WTC11 (cell line): ENCODE results near the gene CASP8. TPM values are rescaled to one million over a fixed set of nuclear protein-coding genes. Genes with fewer than 3 reads are reported as not detected.
"Not testable (repeated sequence)": the region's sequence is repeated elsewhere in the genome, so short reads cannot be mapped to it uniquely, and the experiment has no call there.

ENCODE experiments used
- ATAC-seq: fragments of 200-7000 bp; cut with Tn5 transposase; 2 replicates; pipeline ENCODE4 v1.10.0; 2021; ENCODE audit warnings: mild to moderate bottlenecking, moderate library complexity
- CTCF ChIA-PET: fragments of 300-600 bp; sonication (Branson Sonifier 250); formaldehyde crosslinking; loops from one replicate; lab custom pipeline; 2021; ENCODE audit warnings: antibody characterized with exemption; lab: Charles Lee
- POLR2A ChIA-PET: fragments of 350-600 bp; sonication (Branson Sonifier 250); formaldehyde crosslinking; loops from one replicate; lab custom pipeline; 2021; ENCODE audit warnings: antibody characterized with exemption; lab: Charles Lee
- DNase-seq: peaks from one replicate; pipeline ENCODE4 v3.0.0; 2021; ENCODE audit warnings: low spot score
- H3K27ac Mint-ChIP-seq: 2 replicates; pipeline ENCODE4 v1.8.0; 2021; ENCODE audit warnings: mixed read lengths
- H3K27me3 Mint-ChIP-seq: 2 replicates; pipeline ENCODE4 v1.8.0; 2021; ENCODE audit warnings: low read depth, mild to moderate bottlenecking, moderate library complexity, mixed read lengths
- H3K36me3 Mint-ChIP-seq: 2 replicates; pipeline ENCODE4 v1.8.0; 2021; ENCODE audit warnings: mixed read lengths
- H3K4me1 Mint-ChIP-seq: 2 replicates; pipeline ENCODE4 v1.8.0; 2022; ENCODE audit warnings: mixed read lengths
- H3K4me3 Mint-ChIP-seq: 2 replicates; pipeline ENCODE4 v1.8.0; 2021; ENCODE audit warnings: mild to moderate bottlenecking, moderate library complexity, mixed read lengths
- H3K9me3 Mint-ChIP-seq: 2 replicates; pipeline ENCODE4 v1.8.0; 2021; ENCODE audit warnings: mixed read lengths
- CBFB ChIP-seq: sonication (generic); formaldehyde crosslinking; IDR thresholded peaks from 2 replicates; pipeline ENCODE4 v1.8.1; 2022; ENCODE audit warnings: mild to moderate bottlenecking, low read depth, missing genetic modification reagents
- FOXP1 ChIP-seq: sonication (generic); formaldehyde crosslinking; IDR thresholded peaks from 2 replicates; pipeline ENCODE4 v1.8.0; 2022; ENCODE audit warnings: missing genetic modification reagents, mild to moderate bottlenecking, moderate library complexity, borderline replicate concordance
- GABPB1 ChIP-seq: sonication (generic); formaldehyde crosslinking; IDR thresholded peaks from 2 replicates; pipeline ENCODE4 v1.8.1; 2023; ENCODE audit warnings: mild to moderate bottlenecking, missing genetic modification reagents
- GRHL2 ChIP-seq: fragments of 250-450 bp; sonication (Bioruptor Pico); IDR thresholded peaks from 2 replicates; pipeline ENCODE4 v1.8.0; 2022; ENCODE audit warnings: mild to moderate bottlenecking, moderate library complexity; ENCODE audit not compliant: insufficient replicate concordance, severe bottlenecking
- ZNF232 ChIP-seq: sonication (generic); formaldehyde crosslinking; IDR thresholded peaks from 2 replicates; pipeline ENCODE4 v1.8.0; 2022; ENCODE audit warnings: mild to moderate bottlenecking, missing genetic modification reagents
- total RNA-seq: library from RNA; stranded (reverse); gene quantifications from 3 replicates; pipeline ENCODE4 v1.2.3, GENCODE V29; 2021
- TF ChIP-seq, protein P1 (sequence below): sonication (generic); formaldehyde crosslinking; IDR thresholded peaks from 2 replicates; pipeline ENCODE4 v1.8.1; 2022; ENCODE audit warnings: mild to moderate bottlenecking, missing genetic modification reagents, moderate library complexity, borderline replicate concordance
- TF ChIP-seq, protein P2 (sequence below): sonication (generic); formaldehyde crosslinking; IDR thresholded peaks from 2 replicates; pipeline ENCODE4 v1.8.0; 2022; ENCODE audit warnings: missing genetic modification reagents
- TF ChIP-seq, protein P3 (sequence below): sonication (generic); formaldehyde crosslinking; IDR thresholded peaks from 2 replicates; pipeline ENCODE4 v1.8.0; 2023; ENCODE audit warnings: missing genetic modification reagents
- TF ChIP-seq, protein P4 (sequence below): sonication (generic); formaldehyde crosslinking; IDR thresholded peaks from 2 replicates; pipeline ENCODE4 v1.8.0; 2023; ENCODE audit warnings: mild to moderate bottlenecking, missing genetic modification reagents
- TF ChIP-seq, protein P5 (sequence below): sonication (generic); formaldehyde crosslinking; IDR thresholded peaks from 2 replicates; pipeline ENCODE4 v1.8.0; 2022; ENCODE audit warnings: mild to moderate bottlenecking, missing genetic modification reagents
- TF ChIP-seq, protein P6 (sequence below): sonication (generic); formaldehyde crosslinking; IDR thresholded peaks from 2 replicates; pipeline ENCODE4 v1.8.1; 2023; ENCODE audit warnings: mild to moderate bottlenecking, moderate library complexity, missing genetic modification reagents
- TF ChIP-seq, protein P7 (sequence below): sonication (generic); formaldehyde crosslinking; IDR thresholded peaks from 2 replicates; pipeline ENCODE4 v1.8.1; 2022; ENCODE audit warnings: mild to moderate bottlenecking, moderate library complexity, missing genetic modification reagents

The CASP8 gene
- total RNA-seq, 1 experiment from 2014 or later = 4.4 TPM

DNA sequence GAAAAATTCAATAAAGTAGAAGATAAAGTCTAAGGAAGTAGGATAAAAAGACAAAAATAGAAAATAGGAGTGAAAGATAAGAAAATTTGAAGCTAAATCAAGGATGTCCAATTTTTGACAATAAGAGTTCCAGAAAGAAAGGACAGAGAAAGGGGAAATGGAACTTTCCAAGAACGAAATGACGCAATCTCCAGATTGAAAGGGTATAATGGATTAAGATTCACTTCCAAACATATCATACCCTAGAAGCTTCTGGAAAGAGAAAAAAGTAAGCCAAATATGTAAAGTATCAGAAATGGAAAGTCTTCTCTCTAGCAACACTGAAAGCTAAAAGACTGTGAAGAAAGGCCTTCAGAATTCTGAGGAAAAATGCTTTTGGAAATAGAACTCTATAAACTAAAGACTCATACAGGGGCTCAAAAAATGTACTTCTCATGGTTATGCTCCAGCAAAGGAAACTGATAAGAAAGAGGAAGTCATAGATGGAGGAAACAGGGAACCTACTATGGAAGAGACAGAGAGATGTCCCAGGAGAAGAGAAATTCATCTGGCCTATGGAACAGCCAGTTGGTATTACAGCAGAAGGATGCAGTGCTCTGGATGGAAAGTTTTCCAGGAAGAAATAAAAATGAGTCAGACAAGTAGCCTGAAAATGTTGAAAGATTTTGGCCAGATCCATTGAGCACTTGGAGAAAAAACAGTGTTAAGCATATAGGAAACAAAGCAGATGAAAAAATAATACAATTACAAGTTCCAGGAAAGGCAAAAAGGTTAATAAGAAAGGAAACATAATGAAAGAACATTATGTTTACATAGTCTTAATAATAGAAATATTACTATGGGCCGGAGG, 20.1 kb downstream of the CASP8 start:
- DNase-seq = no peak
- POLR2A ChIA-PET = no interaction called here
- Mint-ChIP-seq H3K27me3 (peaks cover 8% of the 10 kb centered on the region), H3K36me3 (no peaks in the 10 kb centered on the region), H3K4me3 (no peak overlapping the region), H3K27ac (no peak overlapping the region), H3K9me3 (no peaks in the 10 kb centered on the region), H3K4me1 (no peaks in the 10 kb centered on the region)
- CTCF ChIA-PET = no interaction called here
- TF ChIP-seq, protein P1, sequence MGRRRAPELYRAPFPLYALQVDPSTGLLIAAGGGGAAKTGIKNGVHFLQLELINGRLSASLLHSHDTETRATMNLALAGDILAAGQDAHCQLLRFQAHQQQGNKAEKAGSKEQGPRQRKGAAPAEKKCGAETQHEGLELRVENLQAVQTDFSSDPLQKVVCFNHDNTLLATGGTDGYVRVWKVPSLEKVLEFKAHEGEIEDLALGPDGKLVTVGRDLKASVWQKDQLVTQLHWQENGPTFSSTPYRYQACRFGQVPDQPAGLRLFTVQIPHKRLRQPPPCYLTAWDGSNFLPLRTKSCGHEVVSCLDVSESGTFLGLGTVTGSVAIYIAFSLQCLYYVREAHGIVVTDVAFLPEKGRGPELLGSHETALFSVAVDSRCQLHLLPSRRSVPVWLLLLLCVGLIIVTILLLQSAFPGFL (CRISPR knock-in tag) = no peak
- no peak for ATAC-seq

DNA sequence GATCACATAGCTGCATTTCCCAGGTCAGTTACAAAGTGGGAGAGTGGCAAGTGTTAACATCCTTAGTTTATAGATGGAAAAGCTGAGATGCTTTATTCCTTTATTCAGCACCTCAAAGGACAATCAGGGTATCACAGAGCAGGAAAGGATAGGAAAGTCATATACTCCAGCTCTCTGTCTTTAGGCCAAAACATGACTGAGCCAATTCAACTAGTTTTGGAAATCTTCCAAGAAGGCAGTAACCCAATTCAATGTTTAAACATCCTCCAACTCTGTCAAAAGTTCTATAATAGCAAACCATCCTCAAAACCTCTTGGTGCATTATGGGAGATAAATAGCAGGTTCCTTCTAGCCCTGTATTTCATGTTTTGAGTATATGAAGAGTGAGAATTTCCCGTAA, 25.2 kb downstream of the CASP8 start:
- POLR2A ChIA-PET = no interaction called here
- H3K27ac Mint-ChIP-seq = no peak overlapping the region
- peaks cover 6% of the 10 kb centered on the region for H3K36me3 Mint-ChIP-seq
- peaks cover 14% of the 10 kb centered on the region for H3K27me3 Mint-ChIP-seq
- peaks cover 8% of the 10 kb centered on the region for H3K9me3 Mint-ChIP-seq
- no peak overlapping the region for H3K4me3 Mint-ChIP-seq
- H3K4me1 Mint-ChIP-seq = no peaks in the 10 kb centered on the region
- no peak for DNase-seq
- TF ChIP-seq, protein P2, sequence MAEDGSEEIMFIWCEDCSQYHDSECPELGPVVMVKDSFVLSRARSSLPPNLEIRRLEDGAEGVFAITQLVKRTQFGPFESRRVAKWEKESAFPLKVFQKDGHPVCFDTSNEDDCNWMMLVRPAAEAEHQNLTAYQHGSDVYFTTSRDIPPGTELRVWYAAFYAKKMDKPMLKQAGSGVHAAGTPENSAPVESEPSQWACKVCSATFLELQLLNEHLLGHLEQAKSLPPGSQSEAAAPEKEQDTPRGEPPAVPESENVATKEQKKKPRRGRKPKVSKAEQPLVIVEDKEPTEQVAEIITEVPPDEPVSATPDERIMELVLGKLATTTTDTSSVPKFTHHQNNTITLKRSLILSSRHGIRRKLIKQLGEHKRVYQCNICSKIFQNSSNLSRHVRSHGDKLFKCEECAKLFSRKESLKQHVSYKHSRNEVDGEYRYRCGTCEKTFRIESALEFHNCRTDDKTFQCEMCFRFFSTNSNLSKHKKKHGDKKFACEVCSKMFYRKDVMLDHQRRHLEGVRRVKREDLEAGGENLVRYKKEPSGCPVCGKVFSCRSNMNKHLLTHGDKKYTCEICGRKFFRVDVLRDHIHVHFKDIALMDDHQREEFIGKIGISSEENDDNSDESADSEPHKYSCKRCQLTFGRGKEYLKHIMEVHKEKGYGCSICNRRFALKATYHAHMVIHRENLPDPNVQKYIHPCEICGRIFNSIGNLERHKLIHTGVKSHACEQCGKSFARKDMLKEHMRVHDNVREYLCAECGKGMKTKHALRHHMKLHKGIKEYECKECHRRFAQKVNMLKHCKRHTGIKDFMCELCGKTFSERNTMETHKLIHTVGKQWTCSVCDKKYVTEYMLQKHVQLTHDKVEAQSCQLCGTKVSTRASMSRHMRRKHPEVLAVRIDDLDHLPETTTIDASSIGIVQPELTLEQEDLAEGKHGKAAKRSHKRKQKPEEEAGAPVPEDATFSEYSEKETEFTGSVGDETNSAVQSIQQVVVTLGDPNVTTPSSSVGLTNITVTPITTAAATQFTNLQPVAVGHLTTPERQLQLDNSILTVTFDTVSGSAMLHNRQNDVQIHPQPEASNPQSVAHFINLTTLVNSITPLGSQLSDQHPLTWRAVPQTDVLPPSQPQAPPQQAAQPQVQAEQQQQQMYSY (CRISPR knock-in tag) = no peak
- TF ChIP-seq, protein P3, sequence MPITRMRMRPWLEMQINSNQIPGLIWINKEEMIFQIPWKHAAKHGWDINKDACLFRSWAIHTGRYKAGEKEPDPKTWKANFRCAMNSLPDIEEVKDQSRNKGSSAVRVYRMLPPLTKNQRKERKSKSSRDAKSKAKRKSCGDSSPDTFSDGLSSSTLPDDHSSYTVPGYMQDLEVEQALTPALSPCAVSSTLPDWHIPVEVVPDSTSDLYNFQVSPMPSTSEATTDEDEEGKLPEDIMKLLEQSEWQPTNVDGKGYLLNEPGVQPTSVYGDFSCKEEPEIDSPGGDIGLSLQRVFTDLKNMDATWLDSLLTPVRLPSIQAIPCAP = no peak
- TF ChIP-seq, protein P1 (CRISPR knock-in tag) = no peak
- TF ChIP-seq ZNF232 (CRISPR knock-in tag) (no peak), FOXP1 (no peak), GRHL2 (CRISPR knock-in tag) (no peak), CBFB (CRISPR knock-in tag) (no peak), GABPB1 (no peak)
- TF ChIP-seq, protein P4, sequence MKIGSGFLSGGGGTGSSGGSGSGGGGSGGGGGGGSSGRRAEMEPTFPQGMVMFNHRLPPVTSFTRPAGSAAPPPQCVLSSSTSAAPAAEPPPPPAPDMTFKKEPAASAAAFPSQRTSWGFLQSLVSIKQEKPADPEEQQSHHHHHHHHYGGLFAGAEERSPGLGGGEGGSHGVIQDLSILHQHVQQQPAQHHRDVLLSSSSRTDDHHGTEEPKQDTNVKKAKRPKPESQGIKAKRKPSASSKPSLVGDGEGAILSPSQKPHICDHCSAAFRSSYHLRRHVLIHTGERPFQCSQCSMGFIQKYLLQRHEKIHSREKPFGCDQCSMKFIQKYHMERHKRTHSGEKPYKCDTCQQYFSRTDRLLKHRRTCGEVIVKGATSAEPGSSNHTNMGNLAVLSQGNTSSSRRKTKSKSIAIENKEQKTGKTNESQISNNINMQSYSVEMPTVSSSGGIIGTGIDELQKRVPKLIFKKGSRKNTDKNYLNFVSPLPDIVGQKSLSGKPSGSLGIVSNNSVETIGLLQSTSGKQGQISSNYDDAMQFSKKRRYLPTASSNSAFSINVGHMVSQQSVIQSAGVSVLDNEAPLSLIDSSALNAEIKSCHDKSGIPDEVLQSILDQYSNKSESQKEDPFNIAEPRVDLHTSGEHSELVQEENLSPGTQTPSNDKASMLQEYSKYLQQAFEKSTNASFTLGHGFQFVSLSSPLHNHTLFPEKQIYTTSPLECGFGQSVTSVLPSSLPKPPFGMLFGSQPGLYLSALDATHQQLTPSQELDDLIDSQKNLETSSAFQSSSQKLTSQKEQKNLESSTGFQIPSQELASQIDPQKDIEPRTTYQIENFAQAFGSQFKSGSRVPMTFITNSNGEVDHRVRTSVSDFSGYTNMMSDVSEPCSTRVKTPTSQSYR (CRISPR knock-in tag) = no peak
- TF ChIP-seq, protein P5, sequence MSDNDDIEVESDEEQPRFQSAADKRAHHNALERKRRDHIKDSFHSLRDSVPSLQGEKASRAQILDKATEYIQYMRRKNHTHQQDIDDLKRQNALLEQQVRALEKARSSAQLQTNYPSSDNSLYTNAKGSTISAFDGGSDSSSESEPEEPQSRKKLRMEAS (CRISPR knock-in tag) = no peak
- TF ChIP-seq, protein P6, sequence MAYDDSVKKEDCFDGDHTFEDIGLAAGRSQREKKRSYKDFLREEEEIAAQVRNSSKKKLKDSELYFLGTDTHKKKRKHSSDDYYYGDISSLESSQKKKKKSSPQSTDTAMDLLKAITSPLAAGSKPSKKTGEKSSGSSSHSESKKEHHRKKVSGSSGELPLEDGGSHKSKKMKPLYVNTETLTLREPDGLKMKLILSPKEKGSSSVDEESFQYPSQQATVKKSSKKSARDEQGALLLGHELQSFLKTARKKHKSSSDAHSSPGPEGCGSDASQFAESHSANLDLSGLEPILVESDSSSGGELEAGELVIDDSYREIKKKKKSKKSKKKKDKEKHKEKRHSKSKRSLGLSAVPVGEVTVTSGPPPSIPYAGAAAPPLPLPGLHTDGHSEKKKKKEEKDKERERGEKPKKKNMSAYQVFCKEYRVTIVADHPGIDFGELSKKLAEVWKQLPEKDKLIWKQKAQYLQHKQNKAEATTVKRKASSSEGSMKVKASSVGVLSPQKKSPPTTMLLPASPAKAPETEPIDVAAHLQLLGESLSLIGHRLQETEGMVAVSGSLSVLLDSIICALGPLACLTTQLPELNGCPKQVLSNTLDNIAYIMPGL (CRISPR knock-in tag) = no peak
- TF ChIP-seq, protein P7, sequence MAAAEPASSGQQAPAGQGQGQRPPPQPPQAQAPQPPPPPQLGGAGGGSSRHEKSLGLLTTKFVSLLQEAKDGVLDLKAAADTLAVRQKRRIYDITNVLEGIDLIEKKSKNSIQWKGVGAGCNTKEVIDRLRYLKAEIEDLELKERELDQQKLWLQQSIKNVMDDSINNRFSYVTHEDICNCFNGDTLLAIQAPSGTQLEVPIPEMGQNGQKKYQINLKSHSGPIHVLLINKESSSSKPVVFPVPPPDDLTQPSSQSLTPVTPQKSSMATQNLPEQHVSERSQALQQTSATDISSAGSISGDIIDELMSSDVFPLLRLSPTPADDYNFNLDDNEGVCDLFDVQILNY (CRISPR knock-in tag) = no peak
- TF ChIP-seq, all 79 proteins: peak for 0
- CTCF ChIA-PET = interaction anchor here (1.6 kb wide), 1 partner anchor 9 kb away, joined by 3 read pairs; no protein-coding TSS in a partner anchor
- ATAC-seq = no peak

DNA sequence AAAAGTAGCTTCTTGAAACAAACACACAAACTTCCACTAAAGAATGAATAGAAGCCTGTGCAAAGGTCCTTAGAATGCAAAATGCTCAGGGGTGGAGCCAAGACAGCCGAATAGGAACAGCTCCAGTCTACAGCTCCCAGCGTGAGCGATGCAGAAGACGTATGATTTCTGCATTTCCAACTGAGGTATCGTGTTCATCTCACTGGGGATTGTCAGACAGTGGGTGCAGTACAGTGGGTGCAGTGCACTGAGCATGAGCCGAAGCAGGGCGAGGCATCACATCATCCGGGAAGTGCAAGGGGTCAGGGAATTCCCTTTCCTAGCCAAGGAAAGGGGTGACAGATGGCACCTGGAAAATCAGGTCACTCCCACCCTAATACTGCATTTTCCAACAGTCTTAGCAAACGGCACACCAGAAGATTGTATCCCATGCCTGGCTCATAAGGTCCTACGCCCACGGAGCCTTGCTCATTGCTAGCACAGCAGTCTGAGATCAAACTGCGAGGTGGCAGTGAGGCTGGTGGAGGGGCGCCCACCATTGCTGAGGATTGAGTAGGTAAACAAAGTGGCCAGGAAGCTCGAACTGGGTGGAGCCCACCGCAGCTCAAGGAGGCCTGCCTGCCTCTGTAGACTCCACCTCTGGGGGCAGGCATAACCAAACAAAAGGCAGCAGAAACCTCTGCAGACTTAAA, 30.3 kb downstream of the CASP8 start:
- CTCF ChIA-PET, H3K4me3 Mint-ChIP-seq, DNase-seq, POLR2A ChIA-PET, H3K4me1 Mint-ChIP-seq, H3K27ac Mint-ChIP-seq, ATAC-seq: not testable (repeated sequence)
- Mint-ChIP-seq H3K27me3 (peaks cover 24% of the 10 kb centered on the region), H3K9me3 (peaks cover 32% of the 10 kb centered on the region), H3K36me3 (peaks cover 12% of the 10 kb centered on the region)
